A549 (cell line): ENCODE data around the gene SFTPD.

Experiments
- MYC ChIP-seq: IDR thresholded peaks from 2 replicates; pipeline ENCODE4 v1.6.1; 2012; ENCODE audit warnings: mild to moderate bottlenecking, inconsistent platforms, low read length, improper control_type of control experiment, borderline replicate concordance
- POLR2A ChIP-seq: IDR thresholded peaks from 2 replicates; pipeline ENCODE4 v1.6.1; 2012; ENCODE audit warnings: mild to moderate bottlenecking, low read length
- TF ChIP-seq, protein P1 (sequence below): fragments of 200-600 bp; sonication (generic); IDR thresholded peaks from 2 replicates; pipeline ENCODE4 v1.6.1; 2016; ENCODE audit warnings: antibody characterized with exemption, mild to moderate bottlenecking, moderate library complexity
- TF ChIP-seq, protein P2 (sequence below): fragments of >200 bp; sonication (Bioruptor Twin); formaldehyde crosslinking; IDR thresholded peaks from 3 replicates; pipeline ENCODE4 v1.5.1; 2016

DNA sequence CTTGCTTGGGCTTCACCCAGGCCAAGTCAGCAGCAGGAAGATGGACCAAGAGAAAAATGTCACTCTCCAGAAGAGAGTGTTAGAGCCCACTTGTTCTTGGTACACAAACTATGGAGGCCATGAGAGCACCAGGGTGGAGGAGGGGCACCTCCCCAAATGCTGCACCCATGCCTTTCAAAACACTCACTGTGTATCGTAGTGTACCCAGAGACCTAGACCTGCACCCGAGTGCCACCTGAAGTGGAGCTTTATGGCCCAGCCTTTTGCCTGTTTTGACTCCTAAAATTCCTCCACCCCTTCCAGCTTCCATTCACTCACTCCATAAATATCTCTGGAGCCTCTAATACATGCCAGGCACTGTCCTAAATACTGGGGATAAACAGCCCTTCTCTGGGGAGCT, 5.0 kb downstream of the SFTPD start:
- TF ChIP-seq POLR2A, result no peak
- TF ChIP-seq, protein P1, sequence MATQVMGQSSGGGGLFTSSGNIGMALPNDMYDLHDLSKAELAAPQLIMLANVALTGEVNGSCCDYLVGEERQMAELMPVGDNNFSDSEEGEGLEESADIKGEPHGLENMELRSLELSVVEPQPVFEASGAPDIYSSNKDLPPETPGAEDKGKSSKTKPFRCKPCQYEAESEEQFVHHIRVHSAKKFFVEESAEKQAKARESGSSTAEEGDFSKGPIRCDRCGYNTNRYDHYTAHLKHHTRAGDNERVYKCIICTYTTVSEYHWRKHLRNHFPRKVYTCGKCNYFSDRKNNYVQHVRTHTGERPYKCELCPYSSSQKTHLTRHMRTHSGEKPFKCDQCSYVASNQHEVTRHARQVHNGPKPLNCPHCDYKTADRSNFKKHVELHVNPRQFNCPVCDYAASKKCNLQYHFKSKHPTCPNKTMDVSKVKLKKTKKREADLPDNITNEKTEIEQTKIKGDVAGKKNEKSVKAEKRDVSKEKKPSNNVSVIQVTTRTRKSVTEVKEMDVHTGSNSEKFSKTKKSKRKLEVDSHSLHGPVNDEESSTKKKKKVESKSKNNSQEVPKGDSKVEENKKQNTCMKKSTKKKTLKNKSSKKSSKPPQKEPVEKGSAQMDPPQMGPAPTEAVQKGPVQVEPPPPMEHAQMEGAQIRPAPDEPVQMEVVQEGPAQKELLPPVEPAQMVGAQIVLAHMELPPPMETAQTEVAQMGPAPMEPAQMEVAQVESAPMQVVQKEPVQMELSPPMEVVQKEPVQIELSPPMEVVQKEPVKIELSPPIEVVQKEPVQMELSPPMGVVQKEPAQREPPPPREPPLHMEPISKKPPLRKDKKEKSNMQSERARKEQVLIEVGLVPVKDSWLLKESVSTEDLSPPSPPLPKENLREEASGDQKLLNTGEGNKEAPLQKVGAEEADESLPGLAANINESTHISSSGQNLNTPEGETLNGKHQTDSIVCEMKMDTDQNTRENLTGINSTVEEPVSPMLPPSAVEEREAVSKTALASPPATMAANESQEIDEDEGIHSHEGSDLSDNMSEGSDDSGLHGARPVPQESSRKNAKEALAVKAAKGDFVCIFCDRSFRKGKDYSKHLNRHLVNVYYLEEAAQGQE, result no peak
- no peak for TF ChIP-seq MYC
- TF ChIP-seq, protein P2, sequence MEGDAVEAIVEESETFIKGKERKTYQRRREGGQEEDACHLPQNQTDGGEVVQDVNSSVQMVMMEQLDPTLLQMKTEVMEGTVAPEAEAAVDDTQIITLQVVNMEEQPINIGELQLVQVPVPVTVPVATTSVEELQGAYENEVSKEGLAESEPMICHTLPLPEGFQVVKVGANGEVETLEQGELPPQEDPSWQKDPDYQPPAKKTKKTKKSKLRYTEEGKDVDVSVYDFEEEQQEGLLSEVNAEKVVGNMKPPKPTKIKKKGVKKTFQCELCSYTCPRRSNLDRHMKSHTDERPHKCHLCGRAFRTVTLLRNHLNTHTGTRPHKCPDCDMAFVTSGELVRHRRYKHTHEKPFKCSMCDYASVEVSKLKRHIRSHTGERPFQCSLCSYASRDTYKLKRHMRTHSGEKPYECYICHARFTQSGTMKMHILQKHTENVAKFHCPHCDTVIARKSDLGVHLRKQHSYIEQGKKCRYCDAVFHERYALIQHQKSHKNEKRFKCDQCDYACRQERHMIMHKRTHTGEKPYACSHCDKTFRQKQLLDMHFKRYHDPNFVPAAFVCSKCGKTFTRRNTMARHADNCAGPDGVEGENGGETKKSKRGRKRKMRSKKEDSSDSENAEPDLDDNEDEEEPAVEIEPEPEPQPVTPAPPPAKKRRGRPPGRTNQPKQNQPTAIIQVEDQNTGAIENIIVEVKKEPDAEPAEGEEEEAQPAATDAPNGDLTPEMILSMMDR, result no peak
